ENCODE results near the gene RNU7-1. TPM values are rescaled to one million over a fixed set of nuclear protein-coding genes. Genes with fewer than 3 reads are reported as not detected.

The RNU7-1 gene
- total and polyA plus RNA-seq, 2 experiments from 2014 or later: not detected

DNA sequence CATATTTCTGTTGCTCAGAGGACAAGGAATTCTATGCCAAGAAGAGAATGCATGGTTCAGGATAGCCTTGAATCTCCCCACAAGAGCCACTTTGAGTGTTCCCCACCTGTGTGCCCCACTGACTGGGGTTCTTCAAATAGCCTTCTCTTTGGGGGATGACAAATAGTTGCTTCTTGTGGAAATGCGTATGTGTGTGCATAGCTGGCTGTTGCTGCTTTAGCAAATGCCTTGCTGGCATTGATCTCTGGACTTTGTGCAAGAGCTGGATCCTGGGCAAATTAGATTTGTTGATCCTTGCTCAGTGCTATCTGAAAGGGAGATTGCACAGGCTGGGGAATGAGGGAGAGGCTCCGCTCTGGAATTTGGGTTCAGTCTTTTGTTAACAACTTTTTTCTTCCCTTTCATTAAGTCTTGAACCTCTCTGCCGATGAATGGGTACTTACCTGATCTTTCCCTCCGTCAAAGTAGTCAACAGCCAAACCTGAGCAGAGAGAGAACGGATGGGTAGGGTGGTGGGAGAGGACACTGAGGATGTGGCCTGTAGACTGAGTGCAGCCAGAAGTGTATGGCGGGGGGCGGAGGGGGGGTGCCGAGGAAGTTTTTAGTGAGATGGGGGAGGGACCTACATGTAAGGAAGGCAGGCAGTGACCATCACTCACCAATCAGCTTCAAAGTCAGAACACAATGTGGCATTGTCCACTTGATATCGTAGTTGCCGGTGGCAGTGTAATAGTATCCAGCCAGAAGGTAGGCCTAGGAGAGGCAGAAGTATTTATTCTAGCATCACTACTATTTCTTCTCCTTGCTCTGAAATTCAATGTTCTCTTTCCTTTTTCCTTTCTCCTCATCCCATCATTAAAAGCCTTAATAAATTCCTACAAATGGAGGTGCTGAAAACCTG lies 37.8 kb downstream of the RNU7-1 start:
- WGBS, 2 experiments (ENCODE audit: low coverage in 1 of 2, low lambda C conversion rate in 2 of 2, missing lambda C conversion rate in 2 of 2): 90 to 91% methylated on average over 7 to 10 of the region's 10 CpGs
- Histone ChIP-seq H3K4me2 (ENCODE audit: unreplicated experiment) (no peak overlapping the region), H3K9ac (no peak overlapping the region), H3K27me3 (replicated peaks; ENCODE audit: insufficient read depth) (no peaks in the 10 kb centered on the region), H3K4me3 (no peak overlapping the region), H3K79me2 (ENCODE audit: insufficient read depth) (no peaks in the 10 kb centered on the region), H4K20me1 (ENCODE audit: insufficient read depth) (no peaks in the 10 kb centered on the region), H3K4me1 (ENCODE audit: insufficient read depth) (no peaks in the 10 kb centered on the region), H2AFZ (no peak overlapping the region), H3K36me3 (ENCODE audit: low read depth) (0 out of 2 replicates have a peak, but pooled peaks cover 14% of the 10 kb centered on the region), H3F3A (ENCODE audit: insufficient read depth) (no peaks in the 10 kb centered on the region), H3K9me2 (ENCODE audit: insufficient read depth) (no peaks in the 10 kb centered on the region), H3K9me3 (ENCODE audit: low read depth) (no peaks in the 10 kb centered on the region), H3K27ac (no peak overlapping the region)
- TF ChIP-seq EZH2 (IDR thresholded peaks at IDR 0.05; ENCODE audit: insufficient read depth, poor library complexity, severe bottlenecking) (no peak), EZH2phosphoT487 (IDR thresholded peaks at IDR 0.05; ENCODE audit: insufficient read depth, low read depth) (no peak)
- no peak for DNase-seq
- in situ Hi-C loops (cut with MboI): no loop called here

DNA sequence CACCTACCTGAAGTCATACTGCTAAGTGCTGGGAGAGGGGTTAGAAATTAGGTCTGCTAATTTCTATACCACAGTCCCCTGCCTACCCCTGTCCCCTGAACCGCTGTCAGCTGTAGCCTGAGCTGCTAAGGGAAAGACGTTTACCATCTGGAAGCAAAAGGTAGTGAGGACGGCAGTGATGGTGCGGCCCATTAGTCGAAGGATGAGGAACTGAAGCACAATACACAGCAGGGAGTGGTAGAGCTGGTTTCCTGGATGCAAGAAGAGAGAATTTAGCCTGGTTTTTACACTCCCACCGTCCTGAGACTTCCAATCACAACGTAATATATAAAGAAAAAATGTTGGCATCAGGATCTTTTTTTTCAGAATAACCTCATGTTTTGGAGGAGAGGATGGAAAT lies 38.9 kb downstream of the RNU7-1 start:
- H3K4me3 ChIP-seq: no peak overlapping the region
- H3K9me3 ChIP-seq (ENCODE audit: low read depth): no peaks in the 10 kb centered on the region
- no peaks in the 10 kb centered on the region for H3K4me1 ChIP-seq (ENCODE audit: insufficient read depth)
- WGBS, 2 experiments (ENCODE audit: low coverage in 1 of 2, low lambda C conversion rate in 2 of 2, missing lambda C conversion rate in 2 of 2): 91% methylated on average over 7 of the region's 7 CpGs
- no peak for DNase-seq
- H3K27me3 ChIP-seq (replicated peaks; ENCODE audit: insufficient read depth): no peaks in the 10 kb centered on the region
- TF ChIP-seq EZH2phosphoT487 (IDR thresholded peaks at IDR 0.05; ENCODE audit: insufficient read depth, low read depth) (no peak), EZH2 (IDR thresholded peaks at IDR 0.05; ENCODE audit: insufficient read depth, poor library complexity, severe bottlenecking) (no peak)
- no peak overlapping the region for H3K27ac ChIP-seq
- no peak overlapping the region for H2AFZ ChIP-seq
- no peaks in the 10 kb centered on the region for H3F3A ChIP-seq (ENCODE audit: insufficient read depth)
- no peaks in the 10 kb centered on the region for H3K79me2 ChIP-seq (ENCODE audit: insufficient read depth)
- no peak overlapping the region for H3K4me2 ChIP-seq (ENCODE audit: unreplicated experiment)
- 0 out of 2 replicates have a peak, but pooled peaks cover 9% of the 10 kb centered on the region for H3K36me3 ChIP-seq (ENCODE audit: low read depth)
- no peaks in the 10 kb centered on the region for H3K9me2 ChIP-seq (ENCODE audit: insufficient read depth)
- in situ Hi-C loops (cut with MboI): no loop called here
- no peak overlapping the region for H3K9ac ChIP-seq
- no peaks in the 10 kb centered on the region for H4K20me1 ChIP-seq (ENCODE audit: insufficient read depth)

- Histone ChIP-seq H3K79me2 (ENCODE audit: insufficient read depth) (no peaks in the 10 kb centered on the region), H3K36me3 (ENCODE audit: low read depth) (peaks cover 11% of the 10 kb centered on the region; the same call in 1 of the 2 replicates), H4K20me1 (ENCODE audit: insufficient read depth) (no peaks in the 10 kb centered on the region), H3K9ac (no peak overlapping the region), H3K4me2 (ENCODE audit: unreplicated experiment) (no peak overlapping the region), H3K27ac (no peak overlapping the region), H3F3A (ENCODE audit: insufficient read depth) (no peaks in the 10 kb centered on the region; the same call in 1 of the 2 replicates), H3K9me2 (ENCODE audit: insufficient read depth) (no peaks in the 10 kb centered on the region), H2AFZ (no peak overlapping the region), H3K9me3 (ENCODE audit: low read depth) (no peaks in the 10 kb centered on the region), H3K4me1 (ENCODE audit: insufficient read depth) (no peaks in the 10 kb centered on the region), H3K4me3 (no peak overlapping the region), H3K27me3 (replicated peaks; ENCODE audit: insufficient read depth) (no peaks in the 10 kb centered on the region)
- 89 to 90% methylated on average over 11 of the region's 11 CpGs for WGBS, 2 experiments (ENCODE audit: low coverage in 1 of 2, low lambda C conversion rate in 2 of 2, missing lambda C conversion rate in 2 of 2)
- in situ Hi-C loops (cut with MboI): no loop called here
- no peak for DNase-seq
- TF ChIP-seq EZH2phosphoT487 (IDR thresholded peaks at IDR 0.05; ENCODE audit: insufficient read depth, low read depth) (no peak), EZH2 (IDR thresholded peaks at IDR 0.05; ENCODE audit: insufficient read depth, poor library complexity, severe bottlenecking) (no peak)
Observed at GRCh38 chr12:6987956-6988553, 44.4 kb downstream of the RNU7-1 start.

MicroRNAs within 50 kb of the gene (microRNA counts, 767-probe panel; counts per million panel counts)
- microRNA hsa-miR-141-3p (447 counts per million, percentile 86 among the panel's probes with 10 or more counts), microRNA hsa-miR-200c-3p (447 counts per million, percentile 86 among the panel's probes with 10 or more counts)

Small RNA genes lying within 50 kb of the gene (microRNA-seq; reads per million reads assigned to microRNA genes)
- 6.1 reads per million, percentile 6 among the genes with 10 or more reads in this experiment for gene MIR141 (ENCODE audit: borderline number of aligned reads)
- gene MIR200C (ENCODE audit: borderline number of aligned reads): 59.8 reads per million, percentile 44 among the genes with 10 or more reads in this experiment

Small RNA genes lying within 50 kb of the gene (small RNA-seq; reads per million reads assigned to genes)
- not detected for gene MIR141 (ENCODE audit: low read depth, low replicate concordance)
- gene MIR200C (ENCODE audit: low read depth, low replicate concordance): not detected
- not detected for gene RNU7-1 (ENCODE audit: low read depth, low replicate concordance)
- gene SCARNA12 (ENCODE audit: low read depth, low replicate concordance): not detected

Other genes with a start within 250 kb of the RNU7-1 start
- gene PIANP, start 243.0 kb upstream of the RNU7-1 start, total RNA-seq (2014; rRNA removed; shearing (Covaris generic)): 0.11 TPM in 1 of 2 replicates, not detected in the other
- 0.60 and 0.75 TPM in 2 replicates for gene PIANP, start 243.0 kb upstream of the RNU7-1 start, polyA plus RNA-seq (2016; fragmentation: Nextera tagmentation; extraction: Ambion mirVana)
- gene COPS7A, start 219.8 kb upstream of the RNU7-1 start, total RNA-seq (2014; rRNA removed; shearing (Covaris generic)): 94.5 and 123 TPM in 2 replicates
- 133 and 135 TPM in 2 replicates for gene COPS7A, start 219.8 kb upstream of the RNU7-1 start, polyA plus RNA-seq (2016; fragmentation: Nextera tagmentation; extraction: Ambion mirVana)
- 252 and 313 TPM in 2 replicates for gene MLF2, start 190.7 kb upstream of the RNU7-1 start, total RNA-seq (2014; rRNA removed; shearing (Covaris generic))
- 386 and 389 TPM in 2 replicates for gene MLF2, start 190.7 kb upstream of the RNU7-1 start, polyA plus RNA-seq (2016; fragmentation: Nextera tagmentation; extraction: Ambion mirVana)
- gene PTMS, start 177.5 kb upstream of the RNU7-1 start, total RNA-seq (2014; rRNA removed; shearing (Covaris generic)): 109 and 130 TPM in 2 replicates
- 238 and 250 TPM in 2 replicates for gene PTMS, start 177.5 kb upstream of the RNU7-1 start, polyA plus RNA-seq (2016; fragmentation: Nextera tagmentation; extraction: Ambion mirVana)
- not detected in 2 replicates for gene LAG3, start 171.3 kb upstream of the RNU7-1 start, total RNA-seq (2014; rRNA removed; shearing (Covaris generic))
- gene LAG3, start 171.3 kb upstream of the RNU7-1 start, polyA plus RNA-seq (2016; fragmentation: Nextera tagmentation; extraction: Ambion mirVana): 0.29 TPM in 1 of 2 replicates, not detected in the other
- not detected in 2 replicates for gene CD4, start 154.3 kb upstream of the RNU7-1 start, total RNA-seq (2014; rRNA removed; shearing (Covaris generic))
- gene CD4, start 154.3 kb upstream of the RNU7-1 start, polyA plus RNA-seq (2016; fragmentation: Nextera tagmentation; extraction: Ambion mirVana): not detected in 2 replicates
- 0.51 and 2.8 TPM in 2 replicates for gene GPR162, start 122.0 kb upstream of the RNU7-1 start, total RNA-seq (2014; rRNA removed; shearing (Covaris generic))
- gene GPR162, start 122.0 kb upstream of the RNU7-1 start, polyA plus RNA-seq (2016; fragmentation: Nextera tagmentation; extraction: Ambion mirVana): 0.14 and 0.21 TPM in 2 replicates
- gene P3H3, start 115.4 kb upstream of the RNU7-1 start, total RNA-seq (2014; rRNA removed; shearing (Covaris generic)): 32.5 and 43.0 TPM in 2 replicates
- 37.6 and 39.1 TPM in 2 replicates for gene P3H3, start 115.4 kb upstream of the RNU7-1 start, polyA plus RNA-seq (2016; fragmentation: Nextera tagmentation; extraction: Ambion mirVana)
- gene GNB3, start 102.9 kb upstream of the RNU7-1 start, total RNA-seq (2014; rRNA removed; shearing (Covaris generic)): 1.0 and 3.2 TPM in 2 replicates
- 1.5 and 2.2 TPM in 2 replicates for gene GNB3, start 102.9 kb upstream of the RNU7-1 start, polyA plus RNA-seq (2016; fragmentation: Nextera tagmentation; extraction: Ambion mirVana)
- gene CDCA3, start 92.5 kb upstream of the RNU7-1 start, total RNA-seq (2014; rRNA removed; shearing (Covaris generic)): 19.6 and 23.9 TPM in 2 replicates
- gene CDCA3, start 92.5 kb upstream of the RNU7-1 start, polyA plus RNA-seq (2016; fragmentation: Nextera tagmentation; extraction: Ambion mirVana): 30.2 and 31.4 TPM in 2 replicates
- gene USP5, start 91.7 kb upstream of the RNU7-1 start, total RNA-seq (2014; rRNA removed; shearing (Covaris generic)): 96.2 and 97.5 TPM in 2 replicates
- gene USP5, start 91.7 kb upstream of the RNU7-1 start, polyA plus RNA-seq (2016; fragmentation: Nextera tagmentation; extraction: Ambion mirVana): 73.2 and 77.9 TPM in 2 replicates
- gene TPI1, start 76.3 kb upstream of the RNU7-1 start, total RNA-seq (2014; rRNA removed; shearing (Covaris generic)): 1,720 and 1,799 TPM in 2 replicates
- gene TPI1, start 76.3 kb upstream of the RNU7-1 start, polyA plus RNA-seq (2016; fragmentation: Nextera tagmentation; extraction: Ambion mirVana): 1,936 and 1,978 TPM in 2 replicates
- gene SPSB2, start 70.5 kb upstream of the RNU7-1 start, total RNA-seq (2014; rRNA removed; shearing (Covaris generic)): 4.4 and 4.6 TPM in 2 replicates
- 4.1 and 4.8 TPM in 2 replicates for gene SPSB2, start 70.5 kb upstream of the RNU7-1 start, polyA plus RNA-seq (2016; fragmentation: Nextera tagmentation; extraction: Ambion mirVana)
- 4.3 and 4.6 TPM in 2 replicates for gene LRRC23, start 39.0 kb upstream of the RNU7-1 start, total RNA-seq (2014; rRNA removed; shearing (Covaris generic))
- gene LRRC23, start 39.0 kb upstream of the RNU7-1 start, polyA plus RNA-seq (2016; fragmentation: Nextera tagmentation; extraction: Ambion mirVana): 4.5 and 6.2 TPM in 2 replicates
- 10.1 and 16.3 TPM in 2 replicates for gene ENO2, start 29.2 kb upstream of the RNU7-1 start, total RNA-seq (2014; rRNA removed; shearing (Covaris generic))
- 32.8 and 34.2 TPM in 2 replicates for gene ENO2, start 29.2 kb upstream of the RNU7-1 start, polyA plus RNA-seq (2016; fragmentation: Nextera tagmentation; extraction: Ambion mirVana)
- gene ATN1, start 15.9 kb upstream of the RNU7-1 start, total RNA-seq (2014; rRNA removed; shearing (Covaris generic)): 6.5 and 8.7 TPM in 2 replicates
- gene ATN1, start 15.9 kb upstream of the RNU7-1 start, polyA plus RNA-seq (2016; fragmentation: Nextera tagmentation; extraction: Ambion mirVana): 13.3 and 14.7 TPM in 2 replicates
- 261 and 264 TPM in 2 replicates for gene C12orf57, start 206 bp downstream of the RNU7-1 start, total RNA-seq (2014; rRNA removed; shearing (Covaris generic))
- 247 and 257 TPM in 2 replicates for gene C12orf57, start 206 bp downstream of the RNU7-1 start, polyA plus RNA-seq (2016; fragmentation: Nextera tagmentation; extraction: Ambion mirVana)
- gene PTPN6, start 7.5 kb downstream of the RNU7-1 start, total RNA-seq (2014; rRNA removed; shearing (Covaris generic)): not detected in 2 replicates
- gene PTPN6, start 7.5 kb downstream of the RNU7-1 start, polyA plus RNA-seq (2016; fragmentation: Nextera tagmentation; extraction: Ambion mirVana): 0.21 and 0.35 TPM in 2 replicates
- 212 and 221 TPM in 2 replicates for gene PHB2, start 26.8 kb downstream of the RNU7-1 start, total RNA-seq (2014; rRNA removed; shearing (Covaris generic))
- 130 and 137 TPM in 2 replicates for gene PHB2, start 26.8 kb downstream of the RNU7-1 start, polyA plus RNA-seq (2016; fragmentation: Nextera tagmentation; extraction: Ambion mirVana)
- 25.9 and 39.2 TPM in 2 replicates for gene EMG1, start 27.1 kb downstream of the RNU7-1 start, total RNA-seq (2014; rRNA removed; shearing (Covaris generic))
- 68.6 and 72.1 TPM in 2 replicates for gene EMG1, start 27.1 kb downstream of the RNU7-1 start, polyA plus RNA-seq (2016; fragmentation: Nextera tagmentation; extraction: Ambion mirVana)
- gene LPCAT3, start 74.7 kb downstream of the RNU7-1 start, total RNA-seq (2014; rRNA removed; shearing (Covaris generic)): 7.7 and 11.8 TPM in 2 replicates
- gene LPCAT3, start 74.7 kb downstream of the RNU7-1 start, polyA plus RNA-seq (2016; fragmentation: Nextera tagmentation; extraction: Ambion mirVana): 19.7 and 20.4 TPM in 2 replicates
- 174 and 200 TPM in 2 replicates for gene C1S, start 116.9 kb downstream of the RNU7-1 start, total RNA-seq (2014; rRNA removed; shearing (Covaris generic))
- gene C1S, start 116.9 kb downstream of the RNU7-1 start, polyA plus RNA-seq (2016; fragmentation: Nextera tagmentation; extraction: Ambion mirVana): 195 and 198 TPM in 2 replicates
- gene C1R, start 148.6 kb downstream of the RNU7-1 start, total RNA-seq (2014; rRNA removed; shearing (Covaris generic)): 51.1 and 52.2 TPM in 2 replicates
- 75.0 and 78.9 TPM in 2 replicates for gene C1R, start 148.6 kb downstream of the RNU7-1 start, polyA plus RNA-seq (2016; fragmentation: Nextera tagmentation; extraction: Ambion mirVana)
- gene C1RL, start 165.4 kb downstream of the RNU7-1 start, total RNA-seq (2014; rRNA removed; shearing (Covaris generic)): 22.2 and 26.7 TPM in 2 replicates
- 14.3 and 14.9 TPM in 2 replicates for gene C1RL, start 165.4 kb downstream of the RNU7-1 start, polyA plus RNA-seq (2016; fragmentation: Nextera tagmentation; extraction: Ambion mirVana)
- not detected in 2 replicates for gene RBP5, start 185.1 kb downstream of the RNU7-1 start, total RNA-seq (2014; rRNA removed; shearing (Covaris generic))
- gene RBP5, start 185.1 kb downstream of the RNU7-1 start, polyA plus RNA-seq (2016; fragmentation: Nextera tagmentation; extraction: Ambion mirVana): 0.38 TPM in 1 of 2 replicates, not detected in the other
- 4.5 and 12.3 TPM in 2 replicates for gene CLSTN3, start 186.6 kb downstream of the RNU7-1 start, total RNA-seq (2014; rRNA removed; shearing (Covaris generic))
- 1.8 and 2.9 TPM in 2 replicates for gene CLSTN3, start 186.6 kb downstream of the RNU7-1 start, polyA plus RNA-seq (2016; fragmentation: Nextera tagmentation; extraction: Ambion mirVana)
- gene PEX5, start 245.9 kb downstream of the RNU7-1 start, total RNA-seq (2014; rRNA removed; shearing (Covaris generic)): 22.3 and 27.8 TPM in 2 replicates
- 6.6 and 6.8 TPM in 2 replicates for gene PEX5, start 245.9 kb downstream of the RNU7-1 start, polyA plus RNA-seq (2016; fragmentation: Nextera tagmentation; extraction: Ambion mirVana)